Nephron progenitor cell (in vitro differentiated cells): ENCODE data around the gene MACROD2.
"Not testable (repeated sequence)": the region's sequence is repeated elsewhere in the genome, so short reads cannot be mapped to it uniquely, and the experiment has no call there.

ENCODE experiments used
- DNase-seq: peaks from one replicate; pipeline ENCODE4 v3.0.0; 2021
- H3K27ac Mint-ChIP-seq: 2 replicates; pipeline ENCODE4 v1.8.0; 2021; ENCODE audit warnings: mild to moderate bottlenecking, moderate library complexity, mixed read lengths
- H3K27me3 Mint-ChIP-seq: 2 replicates; pipeline ENCODE4 v1.8.0; 2021; ENCODE audit warnings: mild to moderate bottlenecking, low read depth, mixed read lengths; ENCODE audit not compliant: poor library complexity
- H3K36me3 Mint-ChIP-seq: 2 replicates; pipeline ENCODE4 v1.8.0; 2021; ENCODE audit warnings: low read depth, mixed read lengths
- H3K4me1 Mint-ChIP-seq: 2 replicates; pipeline ENCODE4 v1.8.0; 2021; ENCODE audit warnings: mixed read lengths
- H3K4me3 Mint-ChIP-seq: 2 replicates; pipeline ENCODE4 v1.8.0; 2021; ENCODE audit warnings: mild to moderate bottlenecking, moderate library complexity, mixed read lengths
- H3K9me3 Mint-ChIP-seq: 2 replicates; pipeline ENCODE4 v1.8.0; 2021; ENCODE audit warnings: mild to moderate bottlenecking, moderate library complexity, mixed read lengths
- CTCF ChIP-seq: fragments of 200-600 bp; sonication (generic); IDR thresholded peaks from 2 replicates; pipeline ENCODE4 v1.5.0; 2021; ENCODE audit warnings: antibody characterized with exemption

The MACROD2 gene

GRCh38 chr20:14963262-14963663, 967.9 kb downstream of the MACROD2 start:
- no peak for TF ChIP-seq CTCF
- no peaks in the 10 kb centered on the region for H3K9me3 Mint-ChIP-seq
- DNase-seq = no peak
- peaks cover 8% of the 10 kb centered on the region for H3K27me3 Mint-ChIP-seq
- no peaks in the 10 kb centered on the region for H3K36me3 Mint-ChIP-seq
- H3K4me1 Mint-ChIP-seq = no peaks in the 10 kb centered on the region
- no peak overlapping the region for H3K4me3 Mint-ChIP-seq
- H3K27ac Mint-ChIP-seq = peak overlapping the region; percentile 19

GRCh38 chr20:14966203-14966602, 970.9 kb downstream of the MACROD2 start:
- Mint-ChIP-seq H3K27me3 (peaks cover 8% of the 10 kb centered on the region), H3K9me3 (no peaks in the 10 kb centered on the region), H3K27ac (no peak overlapping the region), H3K4me1 (no peaks in the 10 kb centered on the region), H3K36me3 (no peaks in the 10 kb centered on the region), H3K4me3 (no peak overlapping the region)
- DNase-seq = no peak
- no peak for TF ChIP-seq CTCF

GRCh38 chr20:14966808-14967207, 971.5 kb downstream of the MACROD2 start:
- DNase-seq = no peak
- Mint-ChIP-seq H3K4me1 (no peaks in the 10 kb centered on the region), H3K36me3 (no peaks in the 10 kb centered on the region), H3K4me3 (no peak overlapping the region), H3K27ac (no peak overlapping the region), H3K27me3 (peaks cover 6% of the 10 kb centered on the region), H3K9me3 (no peaks in the 10 kb centered on the region)
- no peak for TF ChIP-seq CTCF

GRCh38 chr20:14972256-14972655, 976.9 kb downstream of the MACROD2 start:
- Mint-ChIP-seq H3K4me3 (no peak overlapping the region), H3K27me3 (no peaks in the 10 kb centered on the region)
- no peak for DNase-seq

GRCh38 chr20:14972690-14973089, 977.4 kb downstream of the MACROD2 start:
- Mint-ChIP-seq H3K4me1 (no peaks in the 10 kb centered on the region), H3K36me3 (no peaks in the 10 kb centered on the region), H3K9me3 (no peaks in the 10 kb centered on the region), H3K4me3 (no peak overlapping the region), H3K27me3 (no peaks in the 10 kb centered on the region), H3K27ac (no peak overlapping the region)
- TF ChIP-seq CTCF = no peak
- DNase-seq = no peak

More at GRCh38 chr20:14972256-14972655, 976.9 kb downstream of the MACROD2 start:
- Mint-ChIP-seq H3K36me3 (no peaks in the 10 kb centered on the region), H3K27ac (no peak overlapping the region), H3K4me1 (no peaks in the 10 kb centered on the region), H3K9me3 (no peaks in the 10 kb centered on the region)
- no peak for TF ChIP-seq CTCF

GRCh38 chr20:14979453-14979986, 984.2 kb downstream of the MACROD2 start:
- H3K27me3 Mint-ChIP-seq = no peaks in the 10 kb centered on the region
- H3K36me3 Mint-ChIP-seq = peaks cover 19% of the 10 kb centered on the region
- peaks cover 39% of the 10 kb centered on the region for H3K9me3 Mint-ChIP-seq
- peaks cover 4% of the 10 kb centered on the region for H3K4me1 Mint-ChIP-seq
- no peak overlapping the region for H3K4me3 Mint-ChIP-seq
- no peak for TF ChIP-seq CTCF
- H3K27ac Mint-ChIP-seq = no peak overlapping the region
- DNase-seq = no peak

- H3K4me3 Mint-ChIP-seq, DNase-seq, H3K27ac Mint-ChIP-seq, H3K27me3 Mint-ChIP-seq: not testable (repeated sequence)
- peaks cover 19% of the 10 kb centered on the region for H3K36me3 Mint-ChIP-seq
- peaks cover 20% of the 10 kb centered on the region for H3K4me1 Mint-ChIP-seq
- H3K9me3 Mint-ChIP-seq = peaks cover 47% of the 10 kb centered on the region
Measured at GRCh38 chr20:14981486-14981885, 986.2 kb downstream of the MACROD2 start.

- H3K27me3 Mint-ChIP-seq, H3K4me3 Mint-ChIP-seq, H3K27ac Mint-ChIP-seq, DNase-seq: not testable (repeated sequence)
- Mint-ChIP-seq H3K4me1 (peaks cover 23% of the 10 kb centered on the region), H3K36me3 (peaks cover 19% of the 10 kb centered on the region), H3K9me3 (peaks cover 47% of the 10 kb centered on the region)
Measured at GRCh38 chr20:14982324-14982723, 987.0 kb downstream of the MACROD2 start.
